IPS-NIHi7 (cell line): ENCODE results near the gene PCDHGB3.

Experiments
- DNase-seq: peaks from one replicate; pipeline ENCODE4 v3.0.0; 2012; ENCODE audit warnings: mixed read lengths; ENCODE audit errors: extremely low spot score

The PCDHGB3 gene

DNA sequence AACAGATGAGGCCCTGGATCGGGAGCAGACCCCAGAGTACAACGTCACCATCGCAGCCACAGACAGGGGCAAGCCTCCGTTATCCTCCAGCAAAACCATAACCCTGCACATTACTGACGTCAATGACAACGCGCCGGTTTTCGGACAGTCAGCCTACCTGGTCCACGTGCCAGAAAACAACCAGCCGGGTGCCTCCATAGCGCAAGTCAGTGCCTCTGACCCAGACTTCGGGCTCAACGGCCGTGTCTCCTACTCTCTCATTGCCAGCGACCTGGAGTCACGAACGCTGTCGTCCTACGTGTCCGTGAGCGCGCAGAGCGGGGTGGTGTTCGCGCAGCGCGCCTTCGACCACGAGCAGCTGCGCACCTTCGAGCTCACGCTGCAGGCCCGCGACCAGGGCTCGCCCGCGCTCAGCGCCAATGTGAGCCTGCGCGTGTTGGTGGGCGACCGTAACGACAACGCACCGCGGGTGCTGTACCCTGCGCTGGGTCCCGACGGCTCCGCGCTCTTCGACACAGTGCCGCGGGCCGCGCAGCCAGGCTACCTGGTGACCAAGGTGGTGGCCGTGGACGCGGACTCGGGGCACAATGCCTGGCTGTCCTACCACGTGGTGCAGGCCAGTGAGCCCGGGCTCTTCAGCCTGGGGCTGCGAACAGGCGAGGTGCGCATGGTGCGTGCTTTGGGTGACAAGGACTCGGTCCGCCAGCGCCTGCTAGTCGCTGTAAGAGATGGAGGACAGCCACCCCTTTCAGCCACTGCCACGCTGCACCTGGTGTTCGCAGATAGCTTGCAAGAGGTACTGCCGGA lies 49.2 kb downstream of the PCDHGB3 start:
- no peak for DNase-seq

DNA sequence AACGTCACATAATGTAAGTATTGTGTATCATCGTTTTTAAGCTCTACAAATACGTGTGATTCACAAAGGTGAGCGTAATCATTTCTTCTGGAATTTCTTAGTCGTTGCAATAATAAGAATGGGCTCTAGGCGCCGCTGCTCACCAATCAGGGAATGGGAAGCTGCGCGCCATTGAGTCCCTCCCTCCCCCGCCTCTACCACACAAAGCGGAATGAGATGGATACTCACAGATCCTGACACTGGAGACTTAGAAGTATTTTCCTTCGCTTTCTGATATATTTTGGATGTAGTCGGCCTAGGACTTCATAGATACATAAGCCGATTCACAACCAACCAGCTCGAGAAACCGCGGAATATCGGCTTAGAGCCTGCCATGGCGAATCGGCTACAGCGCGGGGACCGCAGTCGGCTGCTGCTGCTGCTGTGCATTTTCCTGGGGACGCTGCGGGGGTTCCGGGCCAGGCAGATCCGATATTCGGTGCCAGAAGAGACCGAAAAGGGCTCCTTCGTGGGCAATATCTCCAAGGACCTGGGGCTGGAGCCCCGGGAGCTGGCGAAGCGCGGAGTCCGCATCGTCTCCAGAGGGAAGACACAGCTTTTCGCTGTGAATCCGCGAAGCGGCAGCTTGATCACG lies 50.9 kb downstream of the PCDHGB3 start, which contains the start of gene PCDHGA11:
TSS of gene PCDHGA11 (plus strand) at position 197 of the 634 bp plus-strand sequence. CDS start at position 374, 177 bp downstream.
- DNase-seq = peak; percentile 73

DNA sequence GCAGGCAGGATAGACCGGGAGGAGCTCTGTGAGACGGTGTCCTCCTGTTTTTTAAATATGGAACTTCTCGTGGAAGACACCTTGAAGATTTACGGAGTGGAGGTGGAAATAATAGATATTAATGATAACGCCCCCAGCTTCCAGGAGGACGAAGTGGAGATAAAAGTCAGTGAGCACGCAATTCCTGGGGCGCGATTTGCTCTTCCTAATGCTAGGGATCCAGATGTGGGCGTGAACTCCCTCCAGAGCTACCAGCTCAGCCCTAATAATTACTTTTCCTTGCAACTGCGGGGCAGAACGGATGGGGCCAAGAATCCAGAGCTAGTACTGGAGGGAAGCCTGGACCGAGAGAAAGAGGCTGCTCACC lies 51.4 kb downstream of the PCDHGB3 start:
- peak; percentile 18 for DNase-seq
